H1 (cell line): ENCODE data around the gene HMGXB3. TPM values are rescaled to one million over a fixed set of nuclear protein-coding genes. Genes with fewer than 3 reads are reported as not detected.

Experiments used
- CTCF ChIA-PET: fragments of 300-600 bp; sonication (Branson Sonifier 250); formaldehyde crosslinking; loops from one replicate; lab custom pipeline; 2021; ENCODE audit not compliant: partially characterized antibody; lab: Charles Lee
- POLR2A ChIA-PET: fragments of 300-600 bp; sonication (Branson Sonifier 250); formaldehyde crosslinking; loops from one replicate; lab custom pipeline; 2021; ENCODE audit warnings: inconsistent platforms; ENCODE audit not compliant: partially characterized antibody; lab: Charles Lee
- DNase-seq, 2 experiments: peaks; one replicate each; pipeline versions ENCODE4 v3.0.0 to v3.0.0-alpha.2; 2010 to 2022; ENCODE audit warnings: low spot score in 2 of 2, low read depth in 1 of 2, mixed read lengths in 1 of 2
- FAIRE-seq: peaks from 2 replicates; lab custom pipeline; 2011; peaks lifted over from hg19 to GRCh38; lab: Jason Lieb, UNC
- H2AFZ ChIP-seq: 2 replicates; pipeline ENCODE4 v1.8.1; 2012; ENCODE audit warnings: low read length, inconsistent platforms
- H2AK5ac ChIP-seq: 2 replicates; pipeline ENCODE4 v1.6.1; 2013; ENCODE audit warnings: low read depth, low read length
- H2BK120ac ChIP-seq: replicated peaks from 2 replicates; pipeline ENCODE3; 2013; ENCODE audit warnings: low read depth, low read length, inconsistent platforms
- H2BK12ac ChIP-seq: 2 replicates; pipeline ENCODE4 v1.6.1; 2013; ENCODE audit warnings: low read depth, low read length
- H2BK15ac ChIP-seq: 2 replicates; pipeline ENCODE4 v1.6.1; 2013; ENCODE audit warnings: low read length
- H2BK20ac ChIP-seq: 2 replicates; pipeline ENCODE4 v1.6.1; 2013; ENCODE audit warnings: low read length
- H2BK5ac ChIP-seq: 2 replicates; pipeline ENCODE4 v1.6.1; 2013; ENCODE audit warnings: low read depth, low read length
- H3K14ac ChIP-seq: 2 replicates; pipeline ENCODE4 v1.6.1; 2013; ENCODE audit warnings: inconsistent platforms; ENCODE audit not compliant: insufficient read length
- H3K18ac ChIP-seq: 2 replicates; pipeline ENCODE4 v1.6.1; 2013; ENCODE audit warnings: low read length; ENCODE audit errors: extremely low read depth
- H3K23ac ChIP-seq: 2 replicates; pipeline ENCODE4 v1.6.1; 2013; ENCODE audit warnings: inconsistent platforms; ENCODE audit not compliant: insufficient read length
- H3K23me2 ChIP-seq: 2 replicates; pipeline ENCODE4 v1.6.1; 2013; ENCODE audit warnings: low read depth, low read length
- H3K27ac ChIP-seq: 2 replicates; pipeline ENCODE4 v1.6.1; 2011; ENCODE audit warnings: low read depth, low read length, inconsistent platforms
- H3K27me3 ChIP-seq, 4 experiments: replicated peaks in 1 of 4; 1 replicate in 1 of 4; 2 replicates in 3 of 4; pipeline versions ENCODE4 v1.6.1 to v1.8.1; 2011 to 2013; ENCODE audit warnings: low read length in 3 of 4, mild to moderate bottlenecking in 3 of 4, inconsistent platforms in 2 of 4, mixed read lengths in 2 of 4, moderate library complexity in 1 of 4; ENCODE audit not compliant: control insufficient read depth in 3 of 4, insufficient read depth in 3 of 4; ENCODE audit errors: extremely low read depth in 1 of 4
- H3K36me3 ChIP-seq, 4 experiments: 2 replicates each; pipeline versions ENCODE4 v1.6.1 to v1.8.1; 2011 to 2013; ENCODE audit warnings: mild to moderate bottlenecking in 4 of 4, low read length in 3 of 4, moderate library complexity in 2 of 4, control low read depth in 1 of 4, inconsistent platforms in 1 of 4; ENCODE audit not compliant: insufficient read depth in 4 of 4, control insufficient read depth in 2 of 4
- H3K4ac ChIP-seq: replicated peaks from 2 replicates; pipeline ENCODE3; 2013; ENCODE audit warnings: low read length, low read depth, mixed read lengths, inconsistent platforms; ENCODE audit not compliant: insufficient read length
- H3K4me1 ChIP-seq, 4 experiments: replicated peaks in 1 of 4; 1 replicate in 1 of 4; 2 replicates in 3 of 4; pipeline versions ENCODE4 v1.6.1 to v1.8.1; 2011 to 2013; ENCODE audit warnings: low read length in 3 of 4, inconsistent platforms in 2 of 4, mixed read lengths in 1 of 4; ENCODE audit not compliant: insufficient read depth in 4 of 4, control insufficient read depth in 3 of 4
- H3K4me2 ChIP-seq, 2 experiments: 2 replicates each; pipeline versions ENCODE4 v1.6.1 to v1.8.1; 2011 to 2013; ENCODE audit warnings: low read depth in 2 of 2, low read length in 2 of 2, control low read depth in 1 of 2, inconsistent platforms in 1 of 2, mild to moderate bottlenecking in 1 of 2; ENCODE audit not compliant: insufficient read depth in 1 of 2
- H3K4me3 ChIP-seq, 4 experiments: fragments of 200-600, 300-600 bp in 1 of 4; sonication (generic), shearing (Covaris generic), sonication (Bioruptor Twin) in 1 of 4; 2 replicates each; pipeline versions ENCODE4 v1.5.1 to v1.8.1; 2011 to 2016; ENCODE audit warnings: low read length in 4 of 4, low read depth in 3 of 4, control low read depth in 2 of 4, inconsistent platforms in 2 of 4, mild to moderate bottlenecking in 2 of 4, mixed read lengths in 1 of 4, moderate library complexity in 1 of 4; ENCODE audit not compliant: insufficient read depth in 2 of 4; ENCODE audit errors: extremely low read depth in 1 of 4
- H3K56ac ChIP-seq: replicated peaks from 2 replicates; pipeline ENCODE3; 2013; ENCODE audit warnings: low read depth, mild to moderate bottlenecking, mixed read lengths, low read length, inconsistent platforms; ENCODE audit not compliant: insufficient read length
- H3K79me1 ChIP-seq: 2 replicates; pipeline ENCODE4 v1.6.1; 2013; ENCODE audit warnings: low read depth, low read length, control low read depth
- H3K79me2 ChIP-seq, 2 experiments: 2 replicates each; pipeline versions ENCODE4 v1.6.1 to v1.8.1; 2012 to 2013; ENCODE audit warnings: low read length in 2 of 2, mild to moderate bottlenecking in 2 of 2, inconsistent platforms in 1 of 2; ENCODE audit not compliant: insufficient read depth in 2 of 2, control insufficient read depth in 1 of 2
- H3K9ac ChIP-seq, 4 experiments: replicated peaks in 1 of 4; 1 replicate in 1 of 4; 2 replicates in 3 of 4; pipeline versions ENCODE4 v1.6.1 to v1.8.1; 2011 to 2013; ENCODE audit warnings: low read depth in 3 of 4, low read length in 3 of 4, control low read depth in 2 of 4, mild to moderate bottlenecking in 2 of 4, moderate library complexity in 2 of 4, inconsistent platforms in 1 of 4; ENCODE audit errors: extremely low read depth in 1 of 4
- H3K9me3 ChIP-seq, 2 experiments: 2 replicates each; pipeline versions ENCODE4 v1.6.1 to v1.8.1; 2012 to 2013; ENCODE audit warnings: mild to moderate bottlenecking in 2 of 2, moderate library complexity in 2 of 2, control low read depth in 1 of 2, inconsistent platforms in 1 of 2, low read depth in 1 of 2, low read length in 1 of 2, mixed read lengths in 1 of 2; ENCODE audit not compliant: insufficient read depth in 2 of 2
- H4K20me1 ChIP-seq, 2 experiments: replicated peaks in 1 of 2; 2 replicates each; pipeline versions ENCODE3 to v1.8.1; 2011 to 2013; ENCODE audit warnings: inconsistent platforms in 2 of 2, low read length in 2 of 2, mild to moderate bottlenecking in 1 of 2; ENCODE audit not compliant: insufficient read depth in 2 of 2, control insufficient read depth in 1 of 2
- H4K5ac ChIP-seq: 2 replicates; pipeline ENCODE4 v1.6.1; 2013; ENCODE audit warnings: low read length, low read depth, mixed read lengths, inconsistent platforms; ENCODE audit not compliant: insufficient read length
- H4K8ac ChIP-seq: 2 replicates; pipeline ENCODE4 v1.8.0; 2013; ENCODE audit warnings: mild to moderate bottlenecking, moderate library complexity, low read length, inconsistent platforms; ENCODE audit not compliant: insufficient read depth; ENCODE audit errors: extremely low read depth
- H4K91ac ChIP-seq: replicated peaks from 2 replicates; pipeline ENCODE3; 2013; ENCODE audit warnings: low read length, mixed read lengths, inconsistent platforms; ENCODE audit not compliant: insufficient read length
- EZH2 ChIP-seq: fragments of 200-600 bp; sonication (generic); IDR thresholded peaks from 2 replicates; pipeline ENCODE4 v1.7.1; 2012; ENCODE audit warnings: low read depth, mild to moderate bottlenecking, moderate library complexity, low read length, inconsistent platforms; ENCODE audit not compliant: severe bottlenecking
- GTF2F1 ChIP-seq: IDR thresholded peaks from 2 replicates; pipeline ENCODE4 v1.6.1; 2012; ENCODE audit warnings: low read depth, low read length, improper control_type of control experiment, borderline replicate concordance
- MAX ChIP-seq: IDR thresholded peaks from 2 replicates; pipeline ENCODE4 v1.6.1; 2012; ENCODE audit warnings: inconsistent platforms
- NANOG ChIP-seq: IDR thresholded peaks from 2 replicates; pipeline ENCODE4 v1.6.1; 2011; ENCODE audit warnings: low read length, low read depth, mild to moderate bottlenecking, inconsistent platforms; ENCODE audit not compliant: insufficient read depth, poor library complexity, severe bottlenecking
- NRF1 ChIP-seq: IDR thresholded peaks from 2 replicates; pipeline ENCODE4 v1.6.1; 2011; ENCODE audit warnings: mild to moderate bottlenecking, low read depth, low read length, improper control_type of control experiment
- PHF8 ChIP-seq: fragments of 200-600 bp; sonication (generic); conservative IDR thresholded peaks from 2 replicates; pipeline ENCODE4 v1.7.1; 2012; ENCODE audit warnings: low read depth, mild to moderate bottlenecking, inconsistent platforms, low read length, moderate library complexity
- POLR2A ChIP-seq, 2 experiments: IDR thresholded peaks; 1 replicate in 1 of 2; 2 replicates in 1 of 2; pipeline ENCODE4 v1.6.1; 2011; ENCODE audit warnings: low read depth in 2 of 2, low read length in 2 of 2, mild to moderate bottlenecking in 2 of 2; ENCODE audit errors: control extremely low read depth in 1 of 2
- RAD21 ChIP-seq, 2 experiments: IDR thresholded peaks in 1 of 2; conservative IDR thresholded peaks in 1 of 2; 2 replicates each; pipeline ENCODE4 v1.6.1; 2011; ENCODE audit warnings: low read depth in 2 of 2, low read length in 2 of 2, improper control_type of control experiment in 1 of 2, inconsistent platforms in 1 of 2, mild to moderate bottlenecking in 1 of 2, moderate library complexity in 1 of 2
- RFX5 ChIP-seq: IDR thresholded peaks from 2 replicates; pipeline ENCODE4 v1.6.1; 2011; ENCODE audit warnings: low read depth, low read length, improper control_type of control experiment, borderline replicate concordance
- SUZ12 ChIP-seq: fragments of 200-600 bp; sonication (generic); IDR thresholded peaks from 2 replicates; pipeline ENCODE4 v1.6.1; 2012; ENCODE audit warnings: mild to moderate bottlenecking, inconsistent platforms, low read length, moderate library complexity, mixed read lengths
- TBP ChIP-seq: IDR thresholded peaks from 2 replicates; pipeline ENCODE4 v1.6.1; 2011; ENCODE audit warnings: low read depth, low read length, improper control_type of control experiment
- YY1 ChIP-seq: IDR thresholded peaks from 2 replicates; pipeline ENCODE4 v1.6.1; 2011; ENCODE audit warnings: low read depth, mild to moderate bottlenecking, low read length
- WGBS, 2 experiments: shearing (Covaris generic) in 1 of 2; methylation state at CpG; one replicate each; pipeline versions ENCODE4 v1.1.6 to v1.1.7; 2013 to 2015; ENCODE audit warnings: low lambda C conversion rate in 2 of 2, mixed read lengths in 2 of 2, inconsistent platforms in 1 of 2, low coverage in 1 of 2, missing lambda C conversion rate in 1 of 2; ENCODE audit not compliant: insufficient replicate concordance in 2 of 2, insufficient coverage in 1 of 2, insufficient read length in 1 of 2; ENCODE audit errors: extremely low coverage in 1 of 2, missing lambda C conversion rate in 1 of 2; 5-methylcytosine and 5-hydroxymethylcytosine counted together
- polyA plus RNA-seq, 7 experiments: library from polyadenylated mRNA; depleted of rRNA in 3 of 7; stranded (reverse) in 5 of 7; unstranded in 2 of 7; fragments of >200 nt in 5 of 7; fragments of 200-250 nt in 2 of 7; gene quantifications; 1 replicate in 5 of 7; 2 replicates in 1 of 7; 4 replicates in 1 of 7; pipeline versions ENCODE4 v1.2.1 to v1.2.3, GENCODE V29; 2011 to 2013; ENCODE audit warnings: missing spikeins in 2 of 7, mixed read lengths in 2 of 7
- total RNA-seq: library from RNA; stranded (reverse); fragmentation: NEBNext Ultra II Directional; extraction: Animal tissue kit (Norgen Biotek cat#: 25700); gene quantifications from 2 replicates; pipeline ENCODE4 v1.2.1, GENCODE V29; 2021

HMGXB3 gene
- total and polyA plus RNA-seq, 2 of the 8 experiments (the other 6 are each of a cell fraction or from before 2014, with no cell fraction given), result 26.8 to 28.0 TPM

GRCh38 chr5:150059623-150060022 is 59.1 kb downstream of the HMGXB3 start:
- 86% methylated on average over 11 of the region's 11 CpGs; no CpG with 5 or more reads in 1 of the 2 experiments for WGBS, 2 experiments
- DNase-seq, result no peak

More at GRCh38 chr5:150059623-150060022, 59.1 kb downstream of the HMGXB3 start:
- Histone ChIP-seq H3K4ac (no peak overlapping the region), H3K27ac (no peak overlapping the region), H3K79me1 (no peaks in the 10 kb centered on the region), H4K8ac (no peak overlapping the region; the same call in 1 of the 2 replicates), H3K4me2 (no peak overlapping the region), H2BK5ac (no peak overlapping the region), H3K56ac (no peak overlapping the region), H3K79me2 (no peaks in the 10 kb centered on the region), H3K4me1 (peaks cover 0 to 8% (median 2%) of the 10 kb centered on the region in 4 experiments; a peak in 4 of 7 replicates), H3K9ac (no peak overlapping the region), H3K27me3 (peaks cover 0 to 2% (median 0%) of the 10 kb centered on the region in 4 experiments; a peak in 2 of 7 replicates), H2AK5ac (no peak overlapping the region), H3K14ac (no peak overlapping the region), H3K9me3 (no peaks in the 10 kb centered on the region), H4K5ac (no peak overlapping the region), H4K91ac (no peak overlapping the region), H3K36me3 (peaks cover 0 to 6% (median 1%) of the 10 kb centered on the region in 4 experiments; a peak in 1 of 8 replicates), H2BK120ac (no peak overlapping the region), H3K23ac (no peak overlapping the region), H3K18ac (no peak overlapping the region), H2BK12ac (no peak overlapping the region; the same call in 1 of the 2 replicates), H2BK15ac (no peak overlapping the region), H4K20me1 (peaks cover 0 to 3% of the 10 kb centered on the region in 2 experiments), H2AFZ (no peak overlapping the region), H3K23me2 (no peaks in the 10 kb centered on the region), H2BK20ac (no peak overlapping the region), H3K4me3 (no peak overlapping the region)
- ChIA-PET CTCF (interaction anchor here (1.0 to 1.2 kb wide), 3 partner anchors 12 to 102 kb away, joined by 3 to 4 read pairs (median 3); no protein-coding TSS in a partner anchor), POLR2A (interaction anchor here (0.6 kb wide), 1 partner anchor 95 kb away, joined by 3 read pairs; no protein-coding TSS in a partner anchor)
- TF ChIP-seq RFX5 (no peak), NANOG (no peak), TBP (no peak), POLR2A (IDR thresholded peaks at IDR 0.05; ENCODE audit: control extremely low read depth in 1 of 2, low read depth in 2 of 2, low read length in 2 of 2) (no peak), SUZ12 (no peak), GTF2F1 (no peak), RAD21 (IDR thresholded peaks at IDR 0.05 in 1 of 2, conservative IDR thresholded peaks at IDR 0.05 in 1 of 2; ENCODE audit: low read depth in 2 of 2, low read length in 2 of 2) (no peak), EZH2 (no peak), YY1 (no peak), MAX (no peak), NRF1 (no peak), PHF8 (no peak)
- FAIRE-seq, result no peak
